HepG2 (cell line): Measurements from ENCODE around the gene ARCN1. TPM values are rescaled to one million over a fixed set of nuclear protein-coding genes. Genes with fewer than 3 reads are reported as not detected.

Experiments used
- ATF1 ChIP-seq: IDR thresholded peaks from 2 replicates; pipeline ENCODE4 v1.6.1; 2016; ENCODE audit warnings: mild to moderate bottlenecking, control low read depth
- HNF4G ChIP-seq, 2 experiments: sonication (generic) in 1 of 2; formaldehyde crosslinking in 1 of 2; IDR thresholded peaks; 2 replicates each; pipeline versions ENCODE4 v1.4.0 to v1.6.1; 2011 to 2020; ENCODE audit warnings: borderline replicate concordance in 2 of 2, low read depth in 2 of 2, mild to moderate bottlenecking in 2 of 2, low read length in 1 of 2, missing genetic modification reagents in 1 of 2, moderate library complexity in 1 of 2
- HNRNPL ChIP-seq: fragments of 200-400 bp; formaldehyde crosslinking; IDR thresholded peaks from 2 replicates; pipeline ENCODE4 v1.6.1; 2017; ENCODE audit warnings: mild to moderate bottlenecking, low read depth, low read length
- JUND ChIP-seq: sonication (generic); formaldehyde crosslinking; IDR thresholded peaks from 2 replicates; pipeline ENCODE4 v1.8.0; 2022; ENCODE audit warnings: mild to moderate bottlenecking, missing genetic modification reagents
- NFE2 ChIP-seq: sonication (generic); formaldehyde crosslinking; IDR thresholded peaks from 2 replicates; pipeline ENCODE4 v1.4.0; 2020; ENCODE audit warnings: missing genetic modification reagents
- RXRA ChIP-seq: sonication (generic); formaldehyde crosslinking; IDR thresholded peaks from 2 replicates; pipeline ENCODE4 v1.5.1; 2020; ENCODE audit warnings: missing genetic modification reagents
- SAP130 ChIP-seq: IDR thresholded peaks from 2 replicates; pipeline ENCODE4 v1.6.1; 2016; ENCODE audit warnings: low read depth
- SP1 ChIP-seq, 2 experiments: fragments of 450-650 bp in 1 of 2; sonication (generic) in 1 of 2; formaldehyde crosslinking in 1 of 2; IDR thresholded peaks; 2 replicates each; pipeline versions ENCODE4 v1.4.0 to v1.6.1; 2016 to 2020; ENCODE audit warnings: missing genetic modification reagents in 1 of 2
- TARDBP ChIP-seq: sonication (generic); formaldehyde crosslinking; IDR thresholded peaks from 2 replicates; pipeline ENCODE4 v1.8.0; 2022; ENCODE audit warnings: mild to moderate bottlenecking, missing genetic modification reagents
- TGIF2 ChIP-seq: IDR thresholded peaks from 2 replicates; pipeline ENCODE4 v1.6.1; 2016; ENCODE audit warnings: control low read depth, missing compliant biosample characterization
- XRCC5 ChIP-seq: fragments of 200-400 bp; formaldehyde crosslinking; optimal IDR thresholded peaks from 2 replicates; pipeline ENCODE3; 2017; ENCODE audit warnings: mild to moderate bottlenecking, low read length
- ZFY ChIP-seq: sonication (generic); formaldehyde crosslinking; IDR thresholded peaks from 2 replicates; pipeline ENCODE4 v1.4.0; 2020; ENCODE audit warnings: missing genetic modification reagents
- ZMYM4 ChIP-seq: sonication (generic); formaldehyde crosslinking; IDR thresholded peaks from 2 replicates; pipeline ENCODE4 v1.8.1; 2023; ENCODE audit warnings: mild to moderate bottlenecking, missing genetic modification reagents
- ZNF383 ChIP-seq: sonication (generic); formaldehyde crosslinking; IDR thresholded peaks from 2 replicates; pipeline ENCODE4 v1.4.0; 2020; ENCODE audit warnings: missing genetic modification reagents, mild to moderate bottlenecking, borderline replicate concordance
- ZNF777 ChIP-seq: sonication (generic); formaldehyde crosslinking; IDR thresholded peaks from 2 replicates; pipeline ENCODE4 v1.4.0; 2020; ENCODE audit warnings: missing genetic modification reagents
- ZNF839 ChIP-seq: sonication (generic); formaldehyde crosslinking; IDR thresholded peaks from 2 replicates; pipeline ENCODE4 v1.4.0; 2020; ENCODE audit warnings: missing genetic modification reagents, mild to moderate bottlenecking, borderline replicate concordance
- polyA plus RNA-seq, 8 experiments: library from polyadenylated mRNA; depleted of rRNA in 3 of 8; stranded (reverse) in 7 of 8; unstranded in 1 of 8; fragments of >200 nt; fragmentation: Illumina TruSeq in 4 of 8; extraction: Trizol in 4 of 8; gene quantifications; 2 replicates each; pipeline versions ENCODE4 v1.2.1 to v1.2.3, GENCODE V29; 2011 to 2016; ENCODE audit warnings: low read depth in 4 of 8, missing spikeins in 1 of 8, mixed read lengths in 1 of 8; ENCODE audit not compliant: insufficient read depth in 1 of 8
- total RNA-seq, 5 experiments: library from RNA; depleted of rRNA; stranded (reverse); fragments of >200 nt; fragmentation: Illumina TruSeq; extraction: Trizol; gene quantifications; 2 replicates each; pipeline ENCODE4 v1.2.3, GENCODE V29; 2016; ENCODE audit warnings: low read depth in 1 of 5
- TF ChIP-seq, protein P1 (sequence below): IDR thresholded peaks from 2 replicates; pipeline ENCODE4 v1.6.1; 2018; ENCODE audit warnings: missing genetic modification reagents
- TF ChIP-seq, protein P2 (sequence below): IDR thresholded peaks from 2 replicates; pipeline ENCODE4 v1.6.1; 2012; ENCODE audit warnings: inconsistent platforms
- TF ChIP-seq, protein P3 (sequence below): sonication (generic); formaldehyde crosslinking; IDR thresholded peaks from 2 replicates; pipeline ENCODE4 v1.5.1; 2020; ENCODE audit warnings: mild to moderate bottlenecking, moderate library complexity, missing genetic modification reagents
- TF ChIP-seq, protein P4 (sequence below): sonication (generic); formaldehyde crosslinking; IDR thresholded peaks from 2 replicates; pipeline ENCODE4 v1.5.0; 2020; ENCODE audit warnings: mild to moderate bottlenecking, missing genetic modification reagents, moderate library complexity

The ARCN1 gene
- total and polyA plus RNA-seq, 2 of the 13 experiments (the other 11 are each of a cell fraction or from before 2014, with no cell fraction given), result 148 to 200 TPM

DNA sequence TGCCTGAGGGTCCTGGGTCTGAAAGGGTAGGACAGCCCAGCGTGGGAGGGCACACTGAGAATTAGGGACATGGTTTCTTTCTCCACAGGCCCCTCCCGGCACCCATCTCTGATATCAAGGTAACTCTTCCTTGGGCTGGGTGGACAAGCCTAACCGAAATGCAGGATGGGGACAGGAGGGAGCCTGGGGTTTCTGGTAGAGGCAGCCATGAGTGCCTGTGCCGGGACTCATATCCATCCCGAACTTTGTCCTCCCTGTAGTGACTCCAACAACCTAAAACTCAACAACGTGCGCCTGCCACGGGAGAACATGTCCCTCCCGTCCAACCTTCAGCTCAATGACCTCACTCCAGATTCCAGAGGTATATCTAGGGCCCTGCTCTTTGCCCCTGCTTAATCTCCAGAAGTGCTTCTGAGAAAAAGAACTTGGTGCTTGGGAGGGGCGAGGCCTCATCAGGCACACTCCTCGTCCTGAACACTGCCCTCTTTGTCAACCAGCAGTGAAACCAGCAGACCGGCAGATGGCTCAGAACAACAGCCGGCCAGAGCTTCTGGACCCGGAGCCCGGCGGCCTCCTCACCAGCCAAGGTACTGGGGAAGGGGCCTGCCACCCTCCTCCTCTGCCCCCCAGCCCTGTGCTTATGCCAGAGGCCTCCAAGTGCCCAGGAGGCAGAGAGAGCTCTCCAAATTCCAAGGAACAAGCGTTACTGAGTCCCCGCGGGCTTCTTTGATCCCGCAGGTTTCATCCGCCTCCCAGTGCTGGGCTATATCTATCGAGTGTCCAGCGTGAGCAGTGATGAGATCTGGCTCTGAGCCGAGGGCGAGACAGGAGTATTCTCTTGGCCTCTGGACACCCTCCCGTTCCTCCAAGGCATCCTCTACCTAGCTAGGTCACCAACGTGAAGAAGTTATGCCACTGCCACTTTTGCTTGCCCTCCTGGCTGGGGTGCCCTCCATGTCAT lies 38.2 kb upstream of the ARCN1 start (continued):
- TF ChIP-seq, protein P1, sequence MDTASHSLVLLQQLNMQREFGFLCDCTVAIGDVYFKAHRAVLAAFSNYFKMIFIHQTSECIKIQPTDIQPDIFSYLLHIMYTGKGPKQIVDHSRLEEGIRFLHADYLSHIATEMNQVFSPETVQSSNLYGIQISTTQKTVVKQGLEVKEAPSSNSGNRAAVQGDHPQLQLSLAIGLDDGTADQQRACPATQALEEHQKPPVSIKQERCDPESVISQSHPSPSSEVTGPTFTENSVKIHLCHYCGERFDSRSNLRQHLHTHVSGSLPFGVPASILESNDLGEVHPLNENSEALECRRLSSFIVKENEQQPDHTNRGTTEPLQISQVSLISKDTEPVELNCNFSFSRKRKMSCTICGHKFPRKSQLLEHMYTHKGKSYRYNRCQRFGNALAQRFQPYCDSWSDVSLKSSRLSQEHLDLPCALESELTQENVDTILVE, result no peak
- TF ChIP-seq ZNF839 (CRISPR knock-in tag) (no peak), XRCC5 (peak; percentile 68), TGIF2 (CRISPR knock-in tag) (0 out of 2 replicates have a peak, but pooled peaks have one; percentile 58), HNRNPL (0 out of 2 replicates have a peak, but pooled peaks have one; percentile 33), JUND (CRISPR knock-in tag) (no peak), SAP130 (CRISPR knock-in tag) (peak; percentile 37; the same call in 1 of the 2 replicates), HNF4G (IDR thresholded peaks at IDR 0.05; ENCODE audit: borderline replicate concordance, low read depth, low read length) (peak; percentile 49), HNF4G (CRISPR knock-in tag; IDR thresholded peaks at IDR 0.05; ENCODE audit: borderline replicate concordance, low read depth) (no peak), ZNF777 (CRISPR knock-in tag) (peak; percentile 78), ATF1 (CRISPR knock-in tag) (no peak), SP1 (IDR thresholded peaks at IDR 0.05) (no peak), SP1 (CRISPR knock-in tag; IDR thresholded peaks at IDR 0.05) (peak; percentile 16; the same call in 1 of the 2 replicates), ZFY (CRISPR knock-in tag) (peak; percentile 43; the same call in 1 of the 2 replicates), NFE2 (CRISPR knock-in tag) (no peak), ZMYM4 (0 out of 2 replicates have a peak, but pooled peaks have one; percentile 25), TARDBP (CRISPR knock-in tag) (0 out of 2 replicates have a peak, but pooled peaks have one; percentile 20), ZNF383 (CRISPR knock-in tag) (0 out of 2 replicates have a peak, but pooled peaks have one; percentile 30), RXRA (CRISPR knock-in tag) (no peak)
- TF ChIP-seq, protein P2, sequence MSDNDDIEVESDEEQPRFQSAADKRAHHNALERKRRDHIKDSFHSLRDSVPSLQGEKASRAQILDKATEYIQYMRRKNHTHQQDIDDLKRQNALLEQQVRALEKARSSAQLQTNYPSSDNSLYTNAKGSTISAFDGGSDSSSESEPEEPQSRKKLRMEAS, result peak; percentile 13; the same call in 1 of the 2 replicates
- TF ChIP-seq, protein P3, sequence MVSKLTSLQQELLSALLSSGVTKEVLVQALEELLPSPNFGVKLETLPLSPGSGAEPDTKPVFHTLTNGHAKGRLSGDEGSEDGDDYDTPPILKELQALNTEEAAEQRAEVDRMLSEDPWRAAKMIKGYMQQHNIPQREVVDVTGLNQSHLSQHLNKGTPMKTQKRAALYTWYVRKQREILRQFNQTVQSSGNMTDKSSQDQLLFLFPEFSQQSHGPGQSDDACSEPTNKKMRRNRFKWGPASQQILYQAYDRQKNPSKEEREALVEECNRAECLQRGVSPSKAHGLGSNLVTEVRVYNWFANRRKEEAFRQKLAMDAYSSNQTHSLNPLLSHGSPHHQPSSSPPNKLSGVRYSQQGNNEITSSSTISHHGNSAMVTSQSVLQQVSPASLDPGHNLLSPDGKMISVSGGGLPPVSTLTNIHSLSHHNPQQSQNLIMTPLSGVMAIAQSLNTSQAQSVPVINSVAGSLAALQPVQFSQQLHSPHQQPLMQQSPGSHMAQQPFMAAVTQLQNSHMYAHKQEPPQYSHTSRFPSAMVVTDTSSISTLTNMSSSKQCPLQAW, result 0 out of 2 replicates have a peak, but pooled peaks have one; percentile 28
- TF ChIP-seq, protein P4, sequence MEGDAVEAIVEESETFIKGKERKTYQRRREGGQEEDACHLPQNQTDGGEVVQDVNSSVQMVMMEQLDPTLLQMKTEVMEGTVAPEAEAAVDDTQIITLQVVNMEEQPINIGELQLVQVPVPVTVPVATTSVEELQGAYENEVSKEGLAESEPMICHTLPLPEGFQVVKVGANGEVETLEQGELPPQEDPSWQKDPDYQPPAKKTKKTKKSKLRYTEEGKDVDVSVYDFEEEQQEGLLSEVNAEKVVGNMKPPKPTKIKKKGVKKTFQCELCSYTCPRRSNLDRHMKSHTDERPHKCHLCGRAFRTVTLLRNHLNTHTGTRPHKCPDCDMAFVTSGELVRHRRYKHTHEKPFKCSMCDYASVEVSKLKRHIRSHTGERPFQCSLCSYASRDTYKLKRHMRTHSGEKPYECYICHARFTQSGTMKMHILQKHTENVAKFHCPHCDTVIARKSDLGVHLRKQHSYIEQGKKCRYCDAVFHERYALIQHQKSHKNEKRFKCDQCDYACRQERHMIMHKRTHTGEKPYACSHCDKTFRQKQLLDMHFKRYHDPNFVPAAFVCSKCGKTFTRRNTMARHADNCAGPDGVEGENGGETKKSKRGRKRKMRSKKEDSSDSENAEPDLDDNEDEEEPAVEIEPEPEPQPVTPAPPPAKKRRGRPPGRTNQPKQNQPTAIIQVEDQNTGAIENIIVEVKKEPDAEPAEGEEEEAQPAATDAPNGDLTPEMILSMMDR (CRISPR knock-in tag), result peak; percentile 68
